ENCODE results near the gene CA9.

DNA sequence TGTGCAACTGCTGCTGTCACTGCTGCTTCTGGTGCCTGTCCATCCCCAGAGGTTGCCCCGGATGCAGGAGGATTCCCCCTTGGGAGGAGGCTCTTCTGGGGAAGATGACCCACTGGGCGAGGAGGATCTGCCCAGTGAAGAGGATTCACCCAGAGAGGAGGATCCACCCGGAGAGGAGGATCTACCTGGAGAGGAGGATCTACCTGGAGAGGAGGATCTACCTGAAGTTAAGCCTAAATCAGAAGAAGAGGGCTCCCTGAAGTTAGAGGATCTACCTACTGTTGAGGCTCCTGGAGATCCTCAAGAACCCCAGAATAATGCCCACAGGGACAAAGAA lies 265 bp downstream of the CA9 start:
- TF ChIP-seq, protein P1, sequence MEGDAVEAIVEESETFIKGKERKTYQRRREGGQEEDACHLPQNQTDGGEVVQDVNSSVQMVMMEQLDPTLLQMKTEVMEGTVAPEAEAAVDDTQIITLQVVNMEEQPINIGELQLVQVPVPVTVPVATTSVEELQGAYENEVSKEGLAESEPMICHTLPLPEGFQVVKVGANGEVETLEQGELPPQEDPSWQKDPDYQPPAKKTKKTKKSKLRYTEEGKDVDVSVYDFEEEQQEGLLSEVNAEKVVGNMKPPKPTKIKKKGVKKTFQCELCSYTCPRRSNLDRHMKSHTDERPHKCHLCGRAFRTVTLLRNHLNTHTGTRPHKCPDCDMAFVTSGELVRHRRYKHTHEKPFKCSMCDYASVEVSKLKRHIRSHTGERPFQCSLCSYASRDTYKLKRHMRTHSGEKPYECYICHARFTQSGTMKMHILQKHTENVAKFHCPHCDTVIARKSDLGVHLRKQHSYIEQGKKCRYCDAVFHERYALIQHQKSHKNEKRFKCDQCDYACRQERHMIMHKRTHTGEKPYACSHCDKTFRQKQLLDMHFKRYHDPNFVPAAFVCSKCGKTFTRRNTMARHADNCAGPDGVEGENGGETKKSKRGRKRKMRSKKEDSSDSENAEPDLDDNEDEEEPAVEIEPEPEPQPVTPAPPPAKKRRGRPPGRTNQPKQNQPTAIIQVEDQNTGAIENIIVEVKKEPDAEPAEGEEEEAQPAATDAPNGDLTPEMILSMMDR (IDR thresholded peaks at IDR 0.05), result no peak
- TF ChIP-seq POLR2A (IDR thresholded peaks at IDR 0.05), result no peak
